ENCODE measurements around the gene LY6G6F. TPM values are rescaled to one million over a fixed set of nuclear protein-coding genes. Genes with fewer than 3 reads are reported as not detected.

Gene LY6G6F
- polyA plus RNA-seq, 1 of the 3 experiments (the other 2 are of a cell fraction): not detected

DNA sequence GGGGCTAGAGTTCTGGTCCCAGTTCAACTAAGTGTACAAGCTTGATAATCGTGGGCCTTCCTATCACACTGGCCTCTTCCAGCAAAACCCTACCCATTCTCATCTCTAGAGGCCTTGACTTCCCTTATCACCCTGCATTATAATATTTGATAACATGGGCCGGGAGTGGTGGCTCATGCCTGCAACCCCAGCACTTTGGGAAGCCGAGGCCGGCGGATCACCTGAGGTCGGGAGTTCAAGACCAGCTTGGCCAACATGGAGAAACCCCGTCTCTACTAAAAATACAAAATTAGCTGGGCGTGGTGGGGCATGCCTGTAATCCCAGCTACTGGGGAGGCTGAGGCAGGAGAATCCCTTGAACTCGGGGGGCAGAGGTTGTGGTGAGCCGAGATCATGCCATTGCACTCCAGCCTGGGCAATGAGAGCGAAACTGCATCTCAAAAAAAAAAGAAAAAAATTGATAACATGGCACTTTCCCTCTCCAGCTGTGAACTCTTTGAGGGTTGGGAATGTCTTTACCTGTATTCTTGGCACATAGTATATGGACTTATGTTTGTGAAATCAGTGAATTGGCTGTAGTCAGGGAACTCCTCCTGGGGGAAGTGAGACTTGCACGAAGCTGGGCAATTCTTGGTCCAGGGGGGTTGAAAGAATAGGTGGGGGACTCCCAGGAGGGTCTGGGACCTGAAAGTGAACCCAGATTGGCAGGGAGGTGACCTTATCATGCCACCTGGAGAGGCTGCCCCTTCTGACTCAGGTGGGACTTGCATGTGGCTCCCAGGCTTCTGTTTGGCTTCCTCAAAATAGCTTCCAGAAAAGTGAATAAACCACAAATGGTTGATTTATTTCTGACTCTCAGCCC lies 45.2 kb upstream of the LY6G6F start:
- H3K27me3 ChIP-seq (ENCODE audit: insufficient read depth): no peaks in the 10 kb centered on the region
- H3F3A ChIP-seq (replicated peaks; ENCODE audit: insufficient read depth): peaks cover 27% of the 10 kb centered on the region
- peak overlapping the region in 1 of 2 experiments; percentile 85; a peak in 2 of 4 replicates for H3K4me3 ChIP-seq (ENCODE audit: low read depth in 2 of 2, low read length in 1 of 2)
- peaks cover 8% of the 10 kb centered on the region; the same call in 1 of the 2 replicates for H4K20me1 ChIP-seq (ENCODE audit: insufficient read depth)
- H2AFZ ChIP-seq (ENCODE audit: low read depth): no peak overlapping the region
- H3K4me2 ChIP-seq: peak overlapping the region; percentile 97
- ChIA-PET CTCF (interaction anchor here (0.8 to 2.0 kb wide), 5 partner anchors 10 to 202 kb away, joined by 3 to 9 read pairs (median 6); partner anchors contain the start of gene BAG6), POLR2A (interaction anchor here (0.5 to 2.3 kb wide), 7 partner anchors 10 to 174 kb away, joined by 3 to 16 read pairs (median 4); partner anchors contain the start of genes ABHD16A and BAG6)
- H3K36me3 ChIP-seq (replicated peaks in 1 of 2; ENCODE audit: control insufficient read depth in 1 of 2, insufficient read depth in 2 of 2, low read length in 1 of 2): peaks cover 14 to 15% of the 10 kb centered on the region in 2 experiments
- H3K79me2 ChIP-seq (ENCODE audit: insufficient read depth): peaks cover 78% of the 10 kb centered on the region
- no peaks in the 10 kb centered on the region for H3K9me3 ChIP-seq
- peak overlapping the region; percentile 86; the same call in 1 of the 2 replicates for H3K9ac ChIP-seq
- H3K27ac ChIP-seq (ENCODE audit: low read depth in 2 of 2, low read length in 1 of 2): peak overlapping the region; percentile 67 to 82; a peak in 3 of 4 replicates
- DNase-seq: no peak
- 86% methylated on average over 12 of the region's 12 CpGs for WGBS (ENCODE audit: low lambda C conversion rate)
- peaks cover 22 to 35% of the 10 kb centered on the region in 2 experiments; a peak in 2 of 4 replicates for H3K4me1 ChIP-seq (ENCODE audit: control insufficient read depth in 1 of 2, insufficient read depth in 2 of 2, low read depth in 1 of 2, low read length in 1 of 2)
- TF ChIP-seq USF2 (IDR thresholded peaks at IDR 0.05; ENCODE audit: borderline replicate concordance, low read depth, low read length) (no peak), REST (IDR thresholded peaks at IDR 0.05; ENCODE audit: low read depth, low read length) (no peak), NRF1 (IDR thresholded peaks at IDR 0.05; ENCODE audit: low read depth, low read length) (no peak), YY1 (IDR thresholded peaks at IDR 0.05; ENCODE audit: low read depth) (no peak), GABPA (IDR thresholded peaks at IDR 0.05; ENCODE audit: low read depth) (no peak), MXI1 (IDR thresholded peaks at IDR 0.05; ENCODE audit: low read depth, low read length) (no peak), JUND (IDR thresholded peaks at IDR 0.05) (no peak), TCF12 (IDR thresholded peaks at IDR 0.05) (no peak), EP300 (IDR thresholded peaks at IDR 0.05; ENCODE audit: borderline replicate concordance in 1 of 2, low read depth in 1 of 2, low read length in 1 of 2) (no peak), TEAD4 (IDR thresholded peaks at IDR 0.05; ENCODE audit: borderline replicate concordance, insufficient read depth) (no peak)
- TF ChIP-seq, protein P1, sequence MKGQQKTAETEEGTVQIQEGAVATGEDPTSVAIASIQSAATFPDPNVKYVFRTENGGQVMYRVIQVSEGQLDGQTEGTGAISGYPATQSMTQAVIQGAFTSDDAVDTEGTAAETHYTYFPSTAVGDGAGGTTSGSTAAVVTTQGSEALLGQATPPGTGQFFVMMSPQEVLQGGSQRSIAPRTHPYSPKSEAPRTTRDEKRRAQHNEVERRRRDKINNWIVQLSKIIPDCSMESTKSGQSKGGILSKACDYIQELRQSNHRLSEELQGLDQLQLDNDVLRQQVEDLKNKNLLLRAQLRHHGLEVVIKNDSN (IDR thresholded peaks at IDR 0.05; ENCODE audit: borderline replicate concordance, low read depth): no peak
- TF ChIP-seq, protein P2, sequence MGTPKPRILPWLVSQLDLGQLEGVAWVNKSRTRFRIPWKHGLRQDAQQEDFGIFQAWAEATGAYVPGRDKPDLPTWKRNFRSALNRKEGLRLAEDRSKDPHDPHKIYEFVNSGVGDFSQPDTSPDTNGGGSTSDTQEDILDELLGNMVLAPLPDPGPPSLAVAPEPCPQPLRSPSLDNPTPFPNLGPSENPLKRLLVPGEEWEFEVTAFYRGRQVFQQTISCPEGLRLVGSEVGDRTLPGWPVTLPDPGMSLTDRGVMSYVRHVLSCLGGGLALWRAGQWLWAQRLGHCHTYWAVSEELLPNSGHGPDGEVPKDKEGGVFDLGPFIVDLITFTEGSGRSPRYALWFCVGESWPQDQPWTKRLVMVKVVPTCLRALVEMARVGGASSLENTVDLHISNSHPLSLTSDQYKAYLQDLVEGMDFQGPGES (IDR thresholded peaks at IDR 0.05; ENCODE audit: low read depth, low read length): no peak
- TF ChIP-seq, protein P3, sequence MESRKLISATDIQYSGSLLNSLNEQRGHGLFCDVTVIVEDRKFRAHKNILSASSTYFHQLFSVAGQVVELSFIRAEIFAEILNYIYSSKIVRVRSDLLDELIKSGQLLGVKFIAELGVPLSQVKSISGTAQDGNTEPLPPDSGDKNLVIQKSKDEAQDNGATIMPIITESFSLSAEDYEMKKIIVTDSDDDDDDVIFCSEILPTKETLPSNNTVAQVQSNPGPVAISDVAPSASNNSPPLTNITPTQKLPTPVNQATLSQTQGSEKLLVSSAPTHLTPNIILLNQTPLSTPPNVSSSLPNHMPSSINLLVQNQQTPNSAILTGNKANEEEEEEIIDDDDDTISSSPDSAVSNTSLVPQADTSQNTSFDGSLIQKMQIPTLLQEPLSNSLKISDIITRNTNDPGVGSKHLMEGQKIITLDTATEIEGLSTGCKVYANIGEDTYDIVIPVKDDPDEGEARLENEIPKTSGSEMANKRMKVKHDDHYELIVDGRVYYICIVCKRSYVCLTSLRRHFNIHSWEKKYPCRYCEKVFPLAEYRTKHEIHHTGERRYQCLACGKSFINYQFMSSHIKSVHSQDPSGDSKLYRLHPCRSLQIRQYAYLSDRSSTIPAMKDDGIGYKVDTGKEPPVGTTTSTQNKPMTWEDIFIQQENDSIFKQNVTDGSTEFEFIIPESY (IDR thresholded peaks at IDR 0.05; ENCODE audit: borderline replicate concordance, low read depth): no peak
- TF ChIP-seq, protein P4, sequence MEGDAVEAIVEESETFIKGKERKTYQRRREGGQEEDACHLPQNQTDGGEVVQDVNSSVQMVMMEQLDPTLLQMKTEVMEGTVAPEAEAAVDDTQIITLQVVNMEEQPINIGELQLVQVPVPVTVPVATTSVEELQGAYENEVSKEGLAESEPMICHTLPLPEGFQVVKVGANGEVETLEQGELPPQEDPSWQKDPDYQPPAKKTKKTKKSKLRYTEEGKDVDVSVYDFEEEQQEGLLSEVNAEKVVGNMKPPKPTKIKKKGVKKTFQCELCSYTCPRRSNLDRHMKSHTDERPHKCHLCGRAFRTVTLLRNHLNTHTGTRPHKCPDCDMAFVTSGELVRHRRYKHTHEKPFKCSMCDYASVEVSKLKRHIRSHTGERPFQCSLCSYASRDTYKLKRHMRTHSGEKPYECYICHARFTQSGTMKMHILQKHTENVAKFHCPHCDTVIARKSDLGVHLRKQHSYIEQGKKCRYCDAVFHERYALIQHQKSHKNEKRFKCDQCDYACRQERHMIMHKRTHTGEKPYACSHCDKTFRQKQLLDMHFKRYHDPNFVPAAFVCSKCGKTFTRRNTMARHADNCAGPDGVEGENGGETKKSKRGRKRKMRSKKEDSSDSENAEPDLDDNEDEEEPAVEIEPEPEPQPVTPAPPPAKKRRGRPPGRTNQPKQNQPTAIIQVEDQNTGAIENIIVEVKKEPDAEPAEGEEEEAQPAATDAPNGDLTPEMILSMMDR (IDR thresholded peaks at IDR 0.05): no peak
- no peaks in the 10 kb centered on the region for H3K9me2 ChIP-seq
